OCI-LY1 (cell line): ENCODE measurements around the gene FOXB1.

Experiments used
- EZH2 ChIP-seq: fragments of 200-600 bp; sonication (generic), shearing (Covaris generic); IDR thresholded peaks from 2 replicates; pipeline ENCODE4 v1.8.0; 2017; ENCODE audit warnings: borderline replicate concordance, mixed run types, mild to moderate bottlenecking, antibody characterized with exemption, low read length, moderate library complexity, mixed read lengths
- TF ChIP-seq, protein P1 (sequence below): fragments of 200-600 bp; sonication (generic), shearing (Covaris generic); IDR thresholded peaks from 2 replicates; pipeline ENCODE4 v1.5.1; 2017; ENCODE audit warnings: mild to moderate bottlenecking, antibody characterized with exemption, low read length, moderate library complexity, mixed read lengths

DNA sequence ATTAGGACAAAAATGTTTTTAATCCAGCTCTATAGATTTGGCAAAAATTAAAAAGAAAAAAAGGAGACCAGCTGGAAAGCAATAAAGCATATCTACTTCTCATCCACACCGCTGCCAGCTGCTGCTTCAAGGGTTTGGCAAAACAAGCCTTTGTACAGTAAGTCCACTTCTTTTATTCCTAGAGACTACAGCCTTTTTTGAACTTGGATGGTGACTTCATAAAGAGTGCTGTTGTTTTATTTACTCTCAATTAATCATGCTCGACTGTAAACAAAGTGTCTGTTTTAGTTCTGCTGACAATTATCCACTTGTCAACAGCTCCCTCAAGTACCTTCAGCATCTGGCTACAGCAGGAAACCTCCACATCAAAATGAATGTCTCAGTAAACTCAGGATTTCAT is 12.3 kb upstream of the FOXB1 start:
- TF ChIP-seq, protein P1, sequence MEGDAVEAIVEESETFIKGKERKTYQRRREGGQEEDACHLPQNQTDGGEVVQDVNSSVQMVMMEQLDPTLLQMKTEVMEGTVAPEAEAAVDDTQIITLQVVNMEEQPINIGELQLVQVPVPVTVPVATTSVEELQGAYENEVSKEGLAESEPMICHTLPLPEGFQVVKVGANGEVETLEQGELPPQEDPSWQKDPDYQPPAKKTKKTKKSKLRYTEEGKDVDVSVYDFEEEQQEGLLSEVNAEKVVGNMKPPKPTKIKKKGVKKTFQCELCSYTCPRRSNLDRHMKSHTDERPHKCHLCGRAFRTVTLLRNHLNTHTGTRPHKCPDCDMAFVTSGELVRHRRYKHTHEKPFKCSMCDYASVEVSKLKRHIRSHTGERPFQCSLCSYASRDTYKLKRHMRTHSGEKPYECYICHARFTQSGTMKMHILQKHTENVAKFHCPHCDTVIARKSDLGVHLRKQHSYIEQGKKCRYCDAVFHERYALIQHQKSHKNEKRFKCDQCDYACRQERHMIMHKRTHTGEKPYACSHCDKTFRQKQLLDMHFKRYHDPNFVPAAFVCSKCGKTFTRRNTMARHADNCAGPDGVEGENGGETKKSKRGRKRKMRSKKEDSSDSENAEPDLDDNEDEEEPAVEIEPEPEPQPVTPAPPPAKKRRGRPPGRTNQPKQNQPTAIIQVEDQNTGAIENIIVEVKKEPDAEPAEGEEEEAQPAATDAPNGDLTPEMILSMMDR: no peak
- TF ChIP-seq EZH2: no peak
